ENCODE measurements around the gene BARD1.

The BARD1 gene

GRCh38 chr2:214772443-214773015 is 37.0 kb downstream of the BARD1 start:
- H3K4me3 ChIP-seq (ENCODE audit: low read length) = no peak overlapping the region
- TF ChIP-seq, protein P1, sequence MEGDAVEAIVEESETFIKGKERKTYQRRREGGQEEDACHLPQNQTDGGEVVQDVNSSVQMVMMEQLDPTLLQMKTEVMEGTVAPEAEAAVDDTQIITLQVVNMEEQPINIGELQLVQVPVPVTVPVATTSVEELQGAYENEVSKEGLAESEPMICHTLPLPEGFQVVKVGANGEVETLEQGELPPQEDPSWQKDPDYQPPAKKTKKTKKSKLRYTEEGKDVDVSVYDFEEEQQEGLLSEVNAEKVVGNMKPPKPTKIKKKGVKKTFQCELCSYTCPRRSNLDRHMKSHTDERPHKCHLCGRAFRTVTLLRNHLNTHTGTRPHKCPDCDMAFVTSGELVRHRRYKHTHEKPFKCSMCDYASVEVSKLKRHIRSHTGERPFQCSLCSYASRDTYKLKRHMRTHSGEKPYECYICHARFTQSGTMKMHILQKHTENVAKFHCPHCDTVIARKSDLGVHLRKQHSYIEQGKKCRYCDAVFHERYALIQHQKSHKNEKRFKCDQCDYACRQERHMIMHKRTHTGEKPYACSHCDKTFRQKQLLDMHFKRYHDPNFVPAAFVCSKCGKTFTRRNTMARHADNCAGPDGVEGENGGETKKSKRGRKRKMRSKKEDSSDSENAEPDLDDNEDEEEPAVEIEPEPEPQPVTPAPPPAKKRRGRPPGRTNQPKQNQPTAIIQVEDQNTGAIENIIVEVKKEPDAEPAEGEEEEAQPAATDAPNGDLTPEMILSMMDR (IDR thresholded peaks at IDR 0.05; ENCODE audit: insufficient read depth, low read depth, low read length, missing control alignments) = no peak
- DNase-seq (ENCODE audit: low read depth) = no peak

DNA sequence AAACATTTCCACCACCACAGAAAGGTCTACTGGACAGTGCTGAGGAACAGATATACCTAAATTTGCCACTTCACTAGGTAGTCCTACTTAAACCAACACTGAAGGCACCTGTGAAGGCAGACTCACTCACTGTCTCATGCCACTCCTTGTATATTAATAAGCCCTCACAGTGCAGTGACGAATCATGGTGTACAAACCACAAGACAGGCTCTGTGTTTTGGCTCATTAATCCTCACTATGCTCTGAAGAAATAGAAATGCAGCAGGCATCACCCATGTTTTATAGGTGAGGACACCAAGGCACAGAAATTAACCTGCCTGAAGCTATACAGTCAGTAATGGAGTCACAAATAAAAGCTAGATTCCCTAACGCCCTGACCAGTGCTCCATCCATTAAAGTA is 44.3 kb downstream of the BARD1 start:
- peak; percentile 66 for DNase-seq (ENCODE audit: low read depth)
- TF ChIP-seq, protein P1 (IDR thresholded peaks at IDR 0.05; ENCODE audit: insufficient read depth, low read depth, low read length, missing control alignments) = no peak
- H3K4me3 ChIP-seq (ENCODE audit: low read length) = no peak overlapping the region

DNA sequence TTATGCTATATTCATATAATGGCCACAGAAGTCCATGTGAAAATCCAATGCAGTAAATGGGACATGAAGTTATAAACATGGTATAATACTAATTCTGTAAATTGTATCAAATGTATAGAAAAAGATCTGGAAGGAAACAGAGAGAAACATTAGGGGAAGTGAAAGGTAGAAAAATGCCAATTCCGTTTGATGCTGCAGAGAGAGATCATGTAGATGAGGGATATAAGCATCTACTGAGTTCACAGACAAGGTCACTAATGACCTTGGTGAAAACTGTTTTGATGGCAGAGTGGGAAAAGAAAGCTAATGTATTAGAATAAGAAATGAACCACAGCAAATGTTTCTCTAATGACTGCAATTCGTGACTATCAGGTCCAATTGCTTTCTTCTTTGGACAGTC is 56.0 kb downstream of the BARD1 start:
- H3K4me3 ChIP-seq (ENCODE audit: low read length) = no peak overlapping the region
- TF ChIP-seq, protein P1 (IDR thresholded peaks at IDR 0.05; ENCODE audit: insufficient read depth, low read depth, low read length, missing control alignments) = no peak
- DNase-seq (ENCODE audit: low read depth) = no peak

GRCh38 chr2:214750529-214750928 is 59.0 kb downstream of the BARD1 start:
- DNase-seq (ENCODE audit: low read depth) = no peak
- TF ChIP-seq, protein P1 (IDR thresholded peaks at IDR 0.05; ENCODE audit: insufficient read depth, low read depth, low read length, missing control alignments) = no peak
- no peak overlapping the region for H3K4me3 ChIP-seq (ENCODE audit: low read length)

- no peak overlapping the region for H3K4me3 ChIP-seq (ENCODE audit: low read length)
- DNase-seq (ENCODE audit: low read depth) = no peak
- TF ChIP-seq, protein P1 (IDR thresholded peaks at IDR 0.05; ENCODE audit: insufficient read depth, low read depth, low read length, missing control alignments) = no peak
Measured at GRCh38 chr2:214747992-214748391, 61.5 kb downstream of the BARD1 start.

DNA sequence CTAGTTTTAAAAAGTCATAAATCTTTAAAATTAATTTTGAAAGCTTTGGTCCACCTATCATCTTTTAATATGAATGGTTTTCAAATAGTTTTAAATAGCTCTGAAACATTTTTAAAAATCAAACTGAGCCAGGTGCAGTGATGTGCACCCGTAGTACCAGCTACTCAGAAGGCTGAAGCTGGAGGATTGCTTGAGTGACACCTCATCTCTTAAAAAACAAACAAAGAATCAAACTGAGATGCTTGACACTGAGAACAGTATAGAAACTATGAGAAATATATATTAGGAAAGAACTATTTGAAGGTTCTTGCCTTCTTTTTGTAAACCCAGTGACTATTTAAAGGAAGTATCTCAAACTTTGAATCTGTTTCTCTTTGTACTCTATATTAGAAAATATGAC is 67.4 kb downstream of the BARD1 start:
- no peak for DNase-seq (ENCODE audit: low read depth)
- no peak overlapping the region for H3K4me3 ChIP-seq (ENCODE audit: low read length)
- TF ChIP-seq, protein P1 (IDR thresholded peaks at IDR 0.05; ENCODE audit: insufficient read depth, low read depth, low read length, missing control alignments) = no peak

DNA sequence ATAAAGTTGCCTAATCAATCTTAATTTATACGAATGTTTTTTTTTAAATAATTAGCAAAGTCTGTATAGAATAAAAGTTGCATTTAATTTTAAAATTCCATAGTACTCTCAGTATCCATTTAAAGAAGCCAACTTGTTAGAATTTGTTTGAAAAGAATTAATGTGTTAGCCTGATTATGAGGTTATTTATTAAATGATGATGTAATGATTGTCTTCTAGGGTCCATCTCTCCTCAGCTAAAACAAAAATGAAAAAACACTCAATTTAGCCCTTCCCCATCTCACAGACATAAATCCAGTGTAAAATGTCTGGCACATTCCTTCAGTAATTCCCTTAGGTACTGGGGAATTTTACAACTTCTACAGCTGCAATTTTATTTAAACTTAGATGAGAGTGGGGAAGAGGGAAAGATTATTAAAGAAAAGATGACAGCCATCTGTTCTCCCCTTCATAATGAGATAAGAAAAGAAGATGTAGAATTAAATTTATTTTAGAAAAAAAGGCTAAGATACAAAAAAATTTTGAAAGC is 68.6 kb downstream of the BARD1 start:
- DNase-seq (ENCODE audit: low read depth) = no peak
- TF ChIP-seq, protein P1 (IDR thresholded peaks at IDR 0.05; ENCODE audit: insufficient read depth, low read depth, low read length, missing control alignments) = no peak

More for the DNA sequence above, 68.6 kb downstream of the BARD1 start:
- no peak overlapping the region for H3K4me3 ChIP-seq (ENCODE audit: low read length)

All from epithelial cell of esophagus (primary cell).